Panc1 (cell line): ENCODE measurements around the gene SCAMP1.

Experiments used
- CTCF ChIP-seq: fragments of 450-650 bp; IDR thresholded peaks from 2 replicates; pipeline ENCODE4 v1.5.1; 2017; ENCODE audit warnings: mild to moderate bottlenecking
- POLR2AphosphoS5 ChIP-seq: IDR thresholded peaks from 2 replicates; pipeline ENCODE4 v1.6.1; 2012; ENCODE audit warnings: mild to moderate bottlenecking, low read depth, low read length, moderate library complexity

- TF ChIP-seq CTCF, result 0 out of 2 replicates have a peak, but pooled peaks have one; percentile 0
- no peak for TF ChIP-seq POLR2AphosphoS5
Observed at GRCh38 chr5:78360674-78360923, 182 bp downstream of the SCAMP1 start.
